Endodermal cell (in vitro differentiated cells): ENCODE measurements around the gene TMEM170B. TPM values are rescaled to one million over a fixed set of nuclear protein-coding genes. Genes with fewer than 3 reads are reported as not detected.
A peak's percentile ranks its signal among the peaks of the same experiment; 100 is the strongest.

Source experiments
- DNase-seq: peaks from one replicate; pipeline ENCODE4 v3.0.0-alpha.2; 2017
- H3K27ac ChIP-seq: 2 replicates; pipeline ENCODE4 v1.5.1; 2013; ENCODE audit warnings: mild to moderate bottlenecking, low read depth, low read length, moderate library complexity
- H3K27me3 ChIP-seq: 2 replicates; pipeline ENCODE4 v1.6.1; 2013; ENCODE audit warnings: mild to moderate bottlenecking, low read length, moderate library complexity; ENCODE audit not compliant: insufficient read depth, control insufficient read depth, poor library complexity, severe bottlenecking
- H3K36me3 ChIP-seq: 2 replicates; pipeline ENCODE4 v1.7.0; 2013; ENCODE audit warnings: mild to moderate bottlenecking, low read length, moderate library complexity; ENCODE audit not compliant: control insufficient read depth, insufficient read depth
- H3K4me1 ChIP-seq: one replicate; pipeline ENCODE4 v1.7.0; 2013; ENCODE audit warnings: low read length; ENCODE audit not compliant: control insufficient read depth, insufficient read depth
- H3K4me3 ChIP-seq: 2 replicates; pipeline ENCODE4 v1.5.1; 2013; ENCODE audit warnings: mild to moderate bottlenecking, low read length, moderate library complexity
- H3K9ac ChIP-seq: 2 replicates; pipeline ENCODE4 v1.6.1; 2013; ENCODE audit warnings: mild to moderate bottlenecking, low read length, moderate library complexity; ENCODE audit not compliant: poor library complexity, severe bottlenecking; ENCODE audit errors: extremely low read depth
- H3K9me3 ChIP-seq: 2 replicates; pipeline ENCODE4 v1.6.1; 2013; ENCODE audit warnings: mild to moderate bottlenecking, low read length, moderate library complexity; ENCODE audit not compliant: control insufficient read depth
- H3K27ac Mint-ChIP-seq: 2 replicates; pipeline ENCODE4 v1.8.0; 2020; ENCODE audit warnings: mixed read lengths
- H3K27me3 Mint-ChIP-seq: 2 replicates; pipeline ENCODE4 v1.8.0; 2021; ENCODE audit warnings: mild to moderate bottlenecking, mixed read lengths; ENCODE audit not compliant: insufficient read depth
- H3K36me3 Mint-ChIP-seq: 2 replicates; pipeline ENCODE4 v1.8.0; 2020; ENCODE audit warnings: low read depth, mixed read lengths
- H3K4me1 Mint-ChIP-seq: 2 replicates; pipeline ENCODE4 v1.8.0; 2020; ENCODE audit warnings: mixed read lengths
- H3K4me3 Mint-ChIP-seq: 2 replicates; pipeline ENCODE4 v1.8.0; 2020; ENCODE audit warnings: mild to moderate bottlenecking, moderate library complexity, mixed read lengths
- H3K9me3 Mint-ChIP-seq: 2 replicates; pipeline ENCODE4 v1.8.0; 2020; ENCODE audit warnings: mild to moderate bottlenecking, mixed read lengths
- WGBS, 2 experiments: methylation state at CpG; one replicate each; pipeline versions ENCODE4 v1.1.5 to v1.1.7; 2013; ENCODE audit warnings: missing lambda C conversion rate in 2 of 2, mixed read lengths in 1 of 2; ENCODE audit not compliant: insufficient coverage in 1 of 2, insufficient read length in 1 of 2; 5-methylcytosine and 5-hydroxymethylcytosine counted together
- total RNA-seq, 2 donors: library from RNA; stranded (reverse); fragmentation: NEBNext Ultra II Directional in 1 of 2; extraction: Animal tissue kit (Norgen Biotek cat#: 25700) in 1 of 2; gene quantifications; 2 replicates in 1 of 2; 3 replicates in 1 of 2; pipeline ENCODE4 v1.2.1, GENCODE V29; 2021
- TF ChIP-seq, protein P1 (sequence below): fragments of 200-600 bp; sonication (generic); conservative IDR thresholded peaks from 2 replicates; pipeline ENCODE4 v1.5.0; 2021; ENCODE audit warnings: antibody characterized with exemption, mild to moderate bottlenecking

The TMEM170B gene
- total RNA-seq, 2 donors from 2014 or later = 2.3 to 5.3 TPM

DNA sequence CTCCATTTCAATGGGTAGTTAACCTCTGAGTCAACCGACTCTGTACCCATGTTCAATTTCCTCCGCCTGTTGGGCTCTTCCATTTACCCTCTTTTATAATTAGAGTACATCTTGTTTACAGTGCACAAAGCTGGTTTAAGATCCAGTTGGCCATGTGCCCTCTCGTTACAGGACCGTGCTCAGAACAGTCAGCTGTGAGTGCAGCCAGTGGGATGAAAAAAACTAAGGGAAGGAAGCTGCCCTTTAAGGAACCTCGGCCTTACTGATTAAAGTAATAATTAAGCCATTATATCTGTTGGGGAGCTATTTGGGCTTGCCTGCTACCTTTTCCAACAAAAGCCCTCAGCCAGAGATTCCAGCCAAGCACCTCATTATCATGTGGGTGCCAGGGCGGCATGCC, 68.8 kb downstream of the TMEM170B start:
- Histone ChIP-seq H3K9ac (no peak overlapping the region), H3K27ac (no peak overlapping the region), H3K9me3 (no peaks in the 10 kb centered on the region), H3K27me3 (no peaks in the 10 kb centered on the region), H3K36me3 (no peaks in the 10 kb centered on the region), H3K4me1 (peaks cover 25% of the 10 kb centered on the region), H3K4me3 (no peak overlapping the region)
- WGBS, 2 experiments = 94 to 100% methylated on average over 1 to 6 of the region's 6 CpGs
- no peak for DNase-seq
- Mint-ChIP-seq H3K27me3 (no peaks in the 10 kb centered on the region), H3K4me3 (no peak overlapping the region), H3K36me3 (no peaks in the 10 kb centered on the region), H3K4me1 (peaks cover 39% of the 10 kb centered on the region), H3K27ac (no peak overlapping the region), H3K9me3 (no peaks in the 10 kb centered on the region)
- TF ChIP-seq, protein P1, sequence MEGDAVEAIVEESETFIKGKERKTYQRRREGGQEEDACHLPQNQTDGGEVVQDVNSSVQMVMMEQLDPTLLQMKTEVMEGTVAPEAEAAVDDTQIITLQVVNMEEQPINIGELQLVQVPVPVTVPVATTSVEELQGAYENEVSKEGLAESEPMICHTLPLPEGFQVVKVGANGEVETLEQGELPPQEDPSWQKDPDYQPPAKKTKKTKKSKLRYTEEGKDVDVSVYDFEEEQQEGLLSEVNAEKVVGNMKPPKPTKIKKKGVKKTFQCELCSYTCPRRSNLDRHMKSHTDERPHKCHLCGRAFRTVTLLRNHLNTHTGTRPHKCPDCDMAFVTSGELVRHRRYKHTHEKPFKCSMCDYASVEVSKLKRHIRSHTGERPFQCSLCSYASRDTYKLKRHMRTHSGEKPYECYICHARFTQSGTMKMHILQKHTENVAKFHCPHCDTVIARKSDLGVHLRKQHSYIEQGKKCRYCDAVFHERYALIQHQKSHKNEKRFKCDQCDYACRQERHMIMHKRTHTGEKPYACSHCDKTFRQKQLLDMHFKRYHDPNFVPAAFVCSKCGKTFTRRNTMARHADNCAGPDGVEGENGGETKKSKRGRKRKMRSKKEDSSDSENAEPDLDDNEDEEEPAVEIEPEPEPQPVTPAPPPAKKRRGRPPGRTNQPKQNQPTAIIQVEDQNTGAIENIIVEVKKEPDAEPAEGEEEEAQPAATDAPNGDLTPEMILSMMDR = no peak

DNA sequence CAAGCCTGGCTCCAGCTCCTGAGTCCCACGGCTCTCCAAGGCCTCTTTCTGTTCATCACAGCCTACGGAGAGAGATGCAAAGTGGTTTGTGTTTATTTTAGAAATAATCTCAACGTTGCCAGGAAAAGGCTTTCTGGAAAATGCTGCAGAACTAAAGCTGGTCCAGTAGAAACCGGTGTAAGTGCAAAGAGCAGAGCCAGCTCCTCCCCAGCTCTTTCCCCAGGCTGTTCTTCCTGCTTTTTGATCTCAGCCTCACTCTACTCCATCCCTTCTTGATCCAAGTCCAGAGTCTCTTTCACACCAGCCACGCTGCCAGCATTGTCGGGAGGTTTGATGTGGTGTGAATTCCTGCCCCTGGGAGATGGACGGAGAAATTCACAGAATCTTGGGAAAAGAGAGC, 69.8 kb downstream of the TMEM170B start:
- H3K27ac ChIP-seq = no peak overlapping the region
- H3K4me1 ChIP-seq = peaks cover 25% of the 10 kb centered on the region
- Mint-ChIP-seq H3K27ac (no peak overlapping the region), H3K4me3 (no peak overlapping the region), H3K9me3 (no peaks in the 10 kb centered on the region), H3K36me3 (no peaks in the 10 kb centered on the region), H3K27me3 (no peaks in the 10 kb centered on the region), H3K4me1 (peaks cover 32% of the 10 kb centered on the region)
- TF ChIP-seq, protein P1 = no peak
- H3K4me3 ChIP-seq = no peak overlapping the region
- H3K27me3 ChIP-seq = no peaks in the 10 kb centered on the region
- H3K9ac ChIP-seq = no peak overlapping the region
- H3K36me3 ChIP-seq = no peaks in the 10 kb centered on the region
- H3K9me3 ChIP-seq = no peaks in the 10 kb centered on the region
- 83 to 92% methylated on average over 2 to 7 of the region's 7 CpGs for WGBS, 2 experiments
- DNase-seq = peak; percentile 70

DNA sequence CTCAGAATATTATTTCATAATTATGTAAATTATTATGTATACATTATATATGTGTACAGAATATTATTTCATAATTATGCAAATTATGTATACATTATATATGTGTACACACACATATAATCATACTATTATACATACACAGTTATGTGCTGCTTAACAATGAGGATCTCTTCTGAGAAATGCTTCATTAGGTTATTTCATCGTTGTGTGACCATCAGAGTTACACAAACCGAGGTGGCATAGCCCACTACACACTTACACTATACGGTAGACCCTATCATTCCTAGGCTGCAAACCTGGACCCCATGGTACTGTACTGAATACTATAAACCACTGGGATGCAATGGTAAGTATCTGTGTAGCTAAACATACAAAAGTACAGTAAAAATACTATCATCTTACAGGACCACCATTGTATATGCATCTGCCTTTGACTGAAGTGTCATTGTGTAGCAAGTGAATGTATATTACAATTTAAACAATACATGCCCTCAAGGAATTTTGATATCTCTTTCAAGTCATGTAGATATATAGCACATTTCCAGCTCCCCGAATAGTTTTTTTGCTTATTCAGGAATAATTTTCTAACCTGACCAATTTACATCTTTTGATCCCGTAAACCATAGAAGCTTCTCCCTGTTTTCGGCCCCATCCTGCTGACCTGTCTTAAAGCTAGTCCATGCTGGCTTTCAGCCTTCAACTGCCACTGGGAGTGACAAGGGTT, 71.2 kb downstream of the TMEM170B start:
- TF ChIP-seq, protein P1 = no peak
- peaks cover 31% of the 10 kb centered on the region for H3K4me1 Mint-ChIP-seq
- 98 to 100% methylated on average over 4 to 6 of the region's 6 CpGs for WGBS, 2 experiments
- Histone ChIP-seq H3K9ac (no peak overlapping the region), H3K9me3 (no peaks in the 10 kb centered on the region), H3K27me3 (no peaks in the 10 kb centered on the region), H3K27ac (peak overlapping the region; percentile 40), H3K4me1 (peaks cover 25% of the 10 kb centered on the region), H3K36me3 (no peaks in the 10 kb centered on the region), H3K4me3 (no peak overlapping the region)
- no peak overlapping the region for H3K4me3 Mint-ChIP-seq
- no peak overlapping the region for H3K27ac Mint-ChIP-seq
- H3K36me3 Mint-ChIP-seq = no peaks in the 10 kb centered on the region
- DNase-seq = no peak
- no peaks in the 10 kb centered on the region for H3K9me3 Mint-ChIP-seq
- H3K27me3 Mint-ChIP-seq = no peaks in the 10 kb centered on the region
